Naive thymus-derived CD4-positive, alpha-beta T cell (primary cell): ENCODE results near the gene ANKRD33. TPM values are rescaled to one million over a fixed set of nuclear protein-coding genes. Genes with fewer than 3 reads are reported as not detected.

Source experiments
- ATAC-seq: fragments of 150-1000 bp; cut with Tn5 transposase; 2 replicates; pipeline ENCODE4 v1.10.0; 2021; ENCODE audit warnings: mild to moderate bottlenecking, moderate library complexity
- CTCF ChIA-PET: fragments of 350-600 bp; sonication (Branson Sonifier 250); formaldehyde crosslinking; loops from one replicate; lab custom pipeline; 2021; ENCODE audit warnings: antibody characterized with exemption; lab: Charles Lee
- POLR2A ChIA-PET: fragments of 350-600 bp; sonication (Branson Sonifier 250); formaldehyde crosslinking; loops from one replicate; lab custom pipeline; 2021; ENCODE audit warnings: antibody characterized with exemption, inconsistent platforms; lab: Charles Lee
- DNase-seq, 9 donors: peaks; one replicate each; pipeline versions ENCODE4 v3.0.0 to v3.0.0-alpha.2; 2020 to 2022; ENCODE audit warnings: mixed read lengths in 1 of 9
- H3K27ac ChIP-seq: one replicate; pipeline ENCODE4 v1.7.0; 2013; ENCODE audit warnings: mild to moderate bottlenecking, low read depth, low read length, moderate library complexity
- H3K27me3 ChIP-seq, 2 donors: one replicate each; pipeline ENCODE4 v1.7.0; 2013; ENCODE audit warnings: low read length in 2 of 2, mild to moderate bottlenecking in 2 of 2, moderate library complexity in 2 of 2; ENCODE audit not compliant: control insufficient read depth in 2 of 2, insufficient read depth in 2 of 2
- H3K36me3 ChIP-seq, 3 experiments: 1 replicate in 2 of 3; 2 replicates in 1 of 3; pipeline ENCODE4 v1.7.0; 2013; ENCODE audit warnings: low read length in 3 of 3, mild to moderate bottlenecking in 3 of 3, moderate library complexity in 1 of 3; ENCODE audit not compliant: insufficient read depth in 3 of 3, control insufficient read depth in 2 of 3
- H3K4me1 ChIP-seq, 2 donors: one replicate each; pipeline ENCODE4 v1.7.0; 2013; ENCODE audit warnings: low read length in 2 of 2, mild to moderate bottlenecking in 2 of 2, moderate library complexity in 1 of 2; ENCODE audit not compliant: control insufficient read depth in 2 of 2, insufficient read depth in 2 of 2
- H3K4me3 ChIP-seq: 2 replicates; pipeline ENCODE4 v1.7.0; 2013; ENCODE audit warnings: mild to moderate bottlenecking, low read length
- H3K9me3 ChIP-seq, 3 experiments: 1 replicate in 2 of 3; 2 replicates in 1 of 3; pipeline ENCODE4 v1.7.0; 2013; ENCODE audit warnings: low read length in 3 of 3; ENCODE audit not compliant: control insufficient read depth in 2 of 3
- H3K27ac Mint-ChIP-seq, 9 donors: one replicate each; pipeline ENCODE4 v1.8.0; 2020 to 2022; ENCODE audit warnings: mixed read lengths in 9 of 9, mild to moderate bottlenecking in 8 of 9, moderate library complexity in 5 of 9, inconsistent platforms in 2 of 9
- H3K27me3 Mint-ChIP-seq, 5 donors: one replicate each; pipeline ENCODE4 v1.8.0; 2021 to 2022; ENCODE audit warnings: mixed read lengths in 5 of 5, mild to moderate bottlenecking in 1 of 5
- H3K36me3 Mint-ChIP-seq, 5 donors: one replicate each; pipeline ENCODE4 v1.8.0; 2020 to 2022; ENCODE audit warnings: mixed read lengths in 5 of 5, mild to moderate bottlenecking in 3 of 5, inconsistent platforms in 1 of 5
- H3K4me1 Mint-ChIP-seq, 7 donors: one replicate each; pipeline ENCODE4 v1.8.0; 2020 to 2022; ENCODE audit warnings: mixed read lengths in 7 of 7, mild to moderate bottlenecking in 3 of 7, inconsistent platforms in 1 of 7
- H3K4me3 Mint-ChIP-seq, 10 donors: one replicate each; pipeline ENCODE4 v1.8.0; 2020 to 2022; ENCODE audit warnings: mild to moderate bottlenecking in 10 of 10, mixed read lengths in 10 of 10, moderate library complexity in 6 of 10, inconsistent platforms in 2 of 10
- H3K9me3 Mint-ChIP-seq, 11 donors: one replicate each; pipeline ENCODE4 v1.8.0; 2020 to 2022; ENCODE audit warnings: mixed read lengths in 11 of 11, mild to moderate bottlenecking in 4 of 11, inconsistent platforms in 1 of 11, moderate library complexity in 1 of 11
- intact Hi-C, 2 donors: fragments of 100-400 bp; cut with micrococcal nuclease; formaldehyde crosslinking; loops; one replicate each; pipeline ENCODE4 v1.15.1; 2023
- polyA plus RNA-seq, 2 donors: library from polyadenylated mRNA; unstranded; fragments of 300-500 nt; fragmentation: Illumina TruSeq; gene quantifications; one replicate each; pipeline ENCODE4 v1.2.3, GENCODE V29; 2021
- total RNA-seq, 6 experiments: library from RNA in 5 of 6; stranded (reverse) in 5 of 6; gene quantifications; 1 replicate in 5 of 6; 2 replicates in 1 of 6; pipeline ENCODE4 v1.2.3 and lab custom pipeline; 2021 to 2026

ANKRD33 gene, protein sequence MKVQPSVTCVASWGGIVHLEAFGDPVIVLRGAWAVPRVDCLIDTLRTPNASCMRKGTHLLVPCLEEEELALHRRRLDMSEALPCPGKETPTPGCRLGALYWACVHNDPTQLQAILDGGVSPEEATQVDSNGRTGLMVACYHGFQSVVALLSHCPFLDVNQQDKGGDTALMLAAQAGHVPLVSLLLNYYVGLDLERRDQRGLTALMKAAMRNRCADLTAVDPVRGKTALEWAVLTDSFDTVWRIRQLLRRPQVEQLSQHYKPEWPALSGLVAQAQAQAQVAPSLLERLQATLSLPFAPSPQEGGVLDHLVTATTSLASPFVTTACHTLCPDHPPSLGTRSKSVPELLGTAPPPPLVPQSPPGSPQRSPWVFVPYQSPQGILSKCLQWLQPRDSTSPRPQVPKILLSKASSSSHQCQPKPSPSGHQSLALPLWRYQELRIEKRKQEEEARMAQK
- total RNA-seq (not detected), polyA plus RNA-seq (not detected), total RNA-seq (lab: John Stamatoyannopoulos, UW) (not detected)

DNA sequence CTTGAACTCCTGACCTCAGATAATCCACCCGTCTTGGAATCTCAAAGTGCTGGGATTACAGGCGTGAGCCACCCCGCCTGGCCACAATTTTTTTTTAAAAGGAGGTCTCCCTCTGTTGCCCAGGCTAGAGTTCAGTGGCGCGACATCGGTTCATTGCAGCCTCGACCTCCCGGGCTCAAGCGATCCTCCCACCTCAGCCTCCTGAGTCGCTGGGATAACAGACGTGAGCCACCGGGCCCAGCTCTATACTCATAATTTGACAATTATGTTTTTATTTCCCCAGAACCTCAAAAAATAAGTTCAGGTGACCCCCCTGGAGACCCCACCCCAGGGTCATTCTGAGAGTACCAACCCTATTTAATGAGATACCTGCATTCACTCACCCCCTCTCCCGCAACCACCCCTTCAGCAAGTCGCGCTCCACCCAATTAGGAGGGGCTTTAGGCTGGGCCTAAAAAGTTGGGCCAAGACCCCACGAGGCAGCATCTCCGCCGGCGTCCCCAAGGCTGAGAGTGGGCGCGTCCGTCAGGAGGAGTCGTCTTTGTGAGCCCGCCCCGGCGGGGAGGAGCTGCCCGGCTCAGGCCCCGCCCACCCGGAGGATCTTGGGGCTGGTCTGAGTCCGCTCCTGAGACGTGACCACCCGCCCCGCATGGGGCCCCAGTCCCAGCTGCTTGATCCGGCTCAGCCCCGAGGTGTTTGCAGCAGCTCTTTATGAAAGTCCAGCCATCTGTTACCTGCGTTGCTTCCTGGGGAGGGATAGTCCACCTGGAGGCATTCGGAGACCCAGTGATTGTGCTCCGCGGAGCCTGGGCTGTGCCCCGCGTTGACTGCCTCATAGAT, at the start of gene ANKRD33:
Gene ANKRD33, plus strand, starts transcription at position 628 of the 840 bp plus-strand sequence. Its CDS starts 84 bp downstream, at position 712.
- peaks cover 0 to 5% of the 10 kb centered on the region in 2 donors for H3K4me1 ChIP-seq
- peak within 1 kb of the TSS in 8 of 9 donors; percentile 10 to 97 (median 50) for H3K27ac Mint-ChIP-seq

DNA sequence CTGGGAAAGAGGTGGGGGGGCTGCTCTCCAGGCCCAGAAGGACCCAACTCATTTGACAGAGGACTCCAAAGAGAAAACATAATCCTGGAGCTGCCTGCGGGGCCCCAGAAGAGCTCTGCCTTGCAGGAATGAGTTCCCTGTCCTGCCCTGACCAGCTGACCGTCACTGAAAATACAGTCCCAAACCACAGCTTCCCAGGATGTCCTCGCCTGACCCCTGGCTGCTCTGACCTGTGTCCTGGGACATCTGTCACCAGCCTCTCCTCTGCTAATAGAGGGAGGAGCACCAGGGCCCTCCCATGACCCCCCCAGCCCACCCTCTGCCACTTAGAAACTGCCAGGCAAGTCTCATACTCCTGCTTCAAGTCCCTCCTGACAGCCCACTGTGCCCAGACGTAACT, 49.1 kb upstream of the ANKRD33 start:
- Mint-ChIP-seq H3K27ac (no peak overlapping the region), H3K9me3 (no peaks in the 10 kb centered on the region), H3K4me1 (peaks cover 0 to 6% (median 3%) of the 10 kb centered on the region in 7 donors), H3K36me3 (peaks cover 0 to 5% (median 0%) of the 10 kb centered on the region in 5 donors), H3K4me3 (no peak overlapping the region), H3K27me3 (peaks cover 14 to 37% (median 28%) of the 10 kb centered on the region in 5 donors)
- Histone ChIP-seq H3K27ac (no peak overlapping the region), H3K9me3 (no peaks in the 10 kb centered on the region), H3K36me3 (no peaks in the 10 kb centered on the region), H3K4me1 (no peaks in the 10 kb centered on the region), H3K27me3 (peaks cover 0 to 2% of the 10 kb centered on the region in 2 donors), H3K4me3 (no peak overlapping the region)
- POLR2A ChIA-PET = no interaction called here
- intact Hi-C loops = no loop called here
- CTCF ChIA-PET = interaction anchor here (0.6 kb wide), 1 partner anchor 20 kb away, joined by 3 read pairs; no protein-coding TSS in a partner anchor
- DNase-seq = no peak
- ATAC-seq = no peak

More for the DNA sequence above, at the start of gene ANKRD33:
- Histone ChIP-seq H3K4me3 (no peak within 1 kb of the TSS), H3K9me3 (no peaks in the 10 kb centered on the region), H3K27me3 (peaks cover 0 to 3% of the 10 kb centered on the region in 2 donors), H3K36me3 (no peaks in the 10 kb centered on the region), H3K27ac (no peak within 1 kb of the TSS)
- DNase-seq = no peak
- no peak for ATAC-seq
- H3K4me1 Mint-ChIP-seq = peaks cover 12 to 22% (median 16%) of the 10 kb centered on the region in 7 donors
- peaks cover 0 to 1% (median 0%) of the 10 kb centered on the region in 5 donors for H3K27me3 Mint-ChIP-seq
- ChIA-PET POLR2A (interaction anchor here (1.9 kb wide), 1 partner anchor 67 kb away, joined by 12 read pairs; no protein-coding TSS in a partner anchor), CTCF (interaction anchor here (1.1 kb wide), 1 partner anchor 18 kb away, joined by 4 read pairs; no protein-coding TSS in a partner anchor)
- H3K36me3 Mint-ChIP-seq = peaks cover 0 to 6% (median 0%) of the 10 kb centered on the region in 5 donors
- peak within 1 kb of the TSS in 1 of 10 donors; percentile 4 for H3K4me3 Mint-ChIP-seq
- peaks cover 0 to 4% (median 0%) of the 10 kb centered on the region in 11 donors for H3K9me3 Mint-ChIP-seq
- intact Hi-C loops = no loop called here

DNA sequence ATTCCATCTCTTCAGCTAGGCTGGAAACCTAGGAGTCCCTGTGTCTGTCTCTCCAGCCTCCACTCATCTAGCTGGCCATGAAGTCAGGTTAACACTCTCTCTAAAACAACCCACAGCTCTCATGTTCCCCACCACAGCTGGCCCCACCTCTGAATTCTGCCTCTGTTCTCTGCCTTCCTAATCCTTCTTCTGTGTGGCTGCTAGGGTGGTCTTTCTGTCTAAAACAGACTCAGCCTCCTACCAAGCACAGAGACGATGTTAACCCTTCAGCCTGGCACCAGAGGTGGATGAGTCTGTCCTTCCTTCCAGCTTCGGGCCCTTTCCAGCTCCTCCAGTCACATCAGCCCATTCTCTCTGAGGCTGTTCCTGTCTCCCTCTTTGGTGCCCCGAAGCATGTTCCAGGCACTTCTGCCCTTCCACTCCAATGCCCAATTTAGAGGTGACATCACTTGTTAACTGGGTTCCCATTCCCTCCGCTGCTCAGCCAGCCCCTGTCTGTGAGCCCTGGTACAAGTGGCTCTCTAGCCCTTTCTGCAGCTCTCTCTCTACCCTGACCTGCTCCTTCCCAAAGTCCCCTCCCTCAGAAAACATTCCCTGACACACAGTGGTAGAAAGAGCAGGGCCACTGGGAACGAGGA, 48.5 kb upstream of the ANKRD33 start:
- H3K27me3 Mint-ChIP-seq = peaks cover 17 to 41% (median 31%) of the 10 kb centered on the region in 5 donors
- no peak overlapping the region for H3K27ac Mint-ChIP-seq
- intact Hi-C loops = no loop called here
- H3K36me3 Mint-ChIP-seq = peaks cover 0 to 5% (median 0%) of the 10 kb centered on the region in 5 donors
- Histone ChIP-seq H3K4me1 (no peaks in the 10 kb centered on the region), H3K36me3 (no peaks in the 10 kb centered on the region), H3K9me3 (no peaks in the 10 kb centered on the region), H3K27ac (no peak overlapping the region), H3K4me3 (no peak overlapping the region), H3K27me3 (peaks cover 3% of the 10 kb centered on the region in 2 donors)
- H3K9me3 Mint-ChIP-seq = no peaks in the 10 kb centered on the region
- DNase-seq (no peak), ATAC-seq (no peak)
- H3K4me3 Mint-ChIP-seq = no peak overlapping the region
- ChIA-PET POLR2A (no interaction called here), CTCF (interaction anchor here (0.6 kb wide), 1 partner anchor 19 kb away, joined by 3 read pairs; no protein-coding TSS in a partner anchor)
- H3K4me1 Mint-ChIP-seq = peaks cover 0 to 3% (median 0%) of the 10 kb centered on the region in 7 donors

- intact Hi-C loops = no loop called here
- Histone ChIP-seq H3K9me3 (no peaks in the 10 kb centered on the region), H3K4me1 (peaks cover 0 to under 1% of the 10 kb centered on the region in 2 donors), H3K36me3 (no peaks in the 10 kb centered on the region), H3K4me3 (no peak overlapping the region), H3K27me3 (peaks cover 3 to 17% of the 10 kb centered on the region in 2 donors), H3K27ac (no peak overlapping the region)
- H3K4me3 Mint-ChIP-seq = no peak overlapping the region
- H3K9me3 Mint-ChIP-seq = peaks cover 0 to under 1% (median 0%) of the 10 kb centered on the region in 11 donors
- ATAC-seq = no peak
- peaks cover 32 to 49% (median 40%) of the 10 kb centered on the region in 5 donors for H3K27me3 Mint-ChIP-seq
- DNase-seq = no peak
- H3K4me1 Mint-ChIP-seq = peaks cover 0 to 6% (median 2%) of the 10 kb centered on the region in 7 donors
- no peak overlapping the region for H3K27ac Mint-ChIP-seq
- peaks cover 0 to 6% (median 0%) of the 10 kb centered on the region in 5 donors for H3K36me3 Mint-ChIP-seq
- CTCF ChIA-PET = no interaction called here
- POLR2A ChIA-PET = no interaction called here
These were observed 46.9 kb upstream of the ANKRD33 start for GRCh38 chr12:51840966-51841365.

DNA sequence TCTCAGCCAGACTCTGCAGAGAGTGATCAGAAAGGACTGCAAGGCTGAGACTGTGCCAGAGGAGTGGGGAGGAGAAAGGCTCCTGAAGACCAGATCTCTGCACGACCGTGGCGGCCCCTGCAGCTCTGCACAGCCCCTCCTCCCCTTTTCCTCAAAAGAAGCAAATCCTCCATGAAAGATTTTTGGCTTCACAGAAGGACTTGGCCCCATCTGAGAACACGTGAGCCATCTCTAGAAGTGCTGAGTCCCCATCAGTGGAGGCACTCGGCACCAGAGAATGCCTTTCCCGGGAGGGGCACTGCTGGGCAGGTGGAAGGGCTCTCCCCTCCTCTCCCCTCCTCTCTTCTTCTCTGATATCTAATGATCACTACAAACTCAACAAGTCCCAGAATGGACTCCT, 46.2 kb upstream of the ANKRD33 start:
- DNase-seq (no peak), ATAC-seq (no peak)
- Histone ChIP-seq H3K9me3 (no peaks in the 10 kb centered on the region), H3K27me3 (peaks cover 3 to 24% of the 10 kb centered on the region in 2 donors), H3K36me3 (no peaks in the 10 kb centered on the region), H3K27ac (no peak overlapping the region), H3K4me3 (no peak overlapping the region), H3K4me1 (peaks cover 0 to 8% of the 10 kb centered on the region in 2 donors)
- POLR2A ChIA-PET = no interaction called here
- peaks cover 0 to 8% (median under 1%) of the 10 kb centered on the region in 5 donors for H3K36me3 Mint-ChIP-seq
- peaks cover 0 to 2% (median 0%) of the 10 kb centered on the region in 11 donors for H3K9me3 Mint-ChIP-seq
- no peak overlapping the region for H3K27ac Mint-ChIP-seq
- CTCF ChIA-PET = no interaction called here
- H3K27me3 Mint-ChIP-seq = peaks cover 39 to 54% (median 48%) of the 10 kb centered on the region in 5 donors
- intact Hi-C loops = no loop called here
- H3K4me1 Mint-ChIP-seq = peaks cover 2 to 10% (median 9%) of the 10 kb centered on the region in 7 donors
- no peak overlapping the region for H3K4me3 Mint-ChIP-seq
